ENCODE measurements around the gene EEPD1.
A peak's percentile ranks its signal among the peaks of the same experiment; 100 is the strongest.
"Not testable (repeated sequence)": the region's sequence is repeated elsewhere in the genome, so short reads cannot be mapped to it uniquely, and the experiment has no call there.

The EEPD1 gene

DNA sequence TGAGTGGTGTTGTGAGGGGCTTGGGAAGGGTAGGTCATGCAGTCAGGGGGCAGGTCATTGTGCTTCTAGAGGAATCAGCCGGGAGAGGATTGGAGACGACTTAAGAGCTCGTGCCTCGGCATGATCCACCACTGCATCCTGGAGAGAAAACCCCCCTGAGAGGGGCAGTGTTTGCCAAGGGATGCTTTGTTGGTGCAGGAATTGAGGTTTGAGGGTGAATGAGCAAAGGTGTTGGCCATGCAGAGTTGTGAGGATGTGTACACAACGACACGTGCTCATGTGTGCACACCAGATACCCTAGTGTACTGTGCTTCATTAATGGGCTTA, 151.0 kb downstream of the EEPD1 start:
- DNase-seq, result no peak

- DNase-seq, result no peak
Observed at GRCh38 chr7:36305226-36305625, 152.2 kb downstream of the EEPD1 start.

DNA sequence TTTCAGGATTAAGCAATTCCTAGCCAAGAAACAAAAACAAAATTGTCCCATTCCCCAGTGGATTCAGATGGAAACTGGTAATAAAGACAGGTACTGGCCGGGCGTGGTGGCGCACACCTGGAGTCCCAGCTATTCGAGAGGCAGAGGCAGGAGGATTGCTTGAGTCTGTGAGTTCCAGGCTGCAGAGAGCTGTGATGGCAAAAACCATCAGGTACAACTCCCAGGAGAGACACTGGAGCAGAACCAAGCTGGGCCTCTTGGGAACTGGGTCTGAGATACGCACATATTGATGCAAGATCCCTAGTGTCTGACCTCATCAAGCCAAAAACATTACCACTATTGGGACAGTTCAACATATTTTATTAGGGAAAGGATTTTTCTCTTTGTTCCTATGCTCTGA, 152.6 kb downstream of the EEPD1 start:
- no peak for DNase-seq

DNA sequence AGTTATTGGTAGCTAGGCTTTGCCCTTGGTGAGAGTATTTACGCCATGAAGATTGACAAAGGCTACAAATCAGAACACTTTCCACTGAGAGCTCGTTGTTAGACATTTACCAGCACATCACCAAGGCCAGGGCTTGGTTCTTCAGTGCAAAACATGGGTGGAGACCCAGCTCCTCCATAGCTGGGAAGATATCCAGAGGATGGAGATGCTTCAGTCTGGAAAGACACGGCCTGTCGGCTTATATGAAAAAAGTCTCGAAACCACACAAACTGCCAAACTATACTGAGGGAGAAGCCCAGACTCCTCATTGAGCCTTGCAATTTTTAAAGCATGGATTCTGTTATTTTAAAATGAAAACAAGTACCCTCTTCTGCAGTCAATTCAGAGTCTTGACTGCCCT, 153.2 kb downstream of the EEPD1 start:
- no peak for DNase-seq

DNA sequence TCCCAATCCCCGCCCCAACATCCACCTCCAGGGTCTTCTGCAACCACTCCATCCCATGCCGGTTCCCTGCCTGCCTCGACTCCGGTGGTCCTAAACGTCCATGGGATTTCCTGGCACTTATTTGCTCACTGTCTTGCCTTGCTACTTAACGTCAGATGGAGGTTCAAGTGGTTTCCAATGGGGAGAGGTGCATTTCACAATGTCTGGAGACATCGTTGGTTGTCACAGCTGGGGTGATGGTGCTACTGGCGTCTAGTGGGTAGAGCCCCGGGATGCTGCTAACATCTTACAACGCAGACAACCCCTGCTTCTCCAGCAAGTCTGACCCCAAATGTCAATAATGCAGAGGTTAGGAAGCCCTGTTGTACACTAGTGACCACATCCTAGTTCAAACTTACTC, 153.7 kb downstream of the EEPD1 start:
- DNase-seq, result no peak

- DNase-seq, result no peak
Observed at GRCh38 chr7:36308031-36308430, 155.0 kb downstream of the EEPD1 start.

- no peak for DNase-seq
Observed at GRCh38 chr7:36309301-36309700, 156.2 kb downstream of the EEPD1 start.

DNA sequence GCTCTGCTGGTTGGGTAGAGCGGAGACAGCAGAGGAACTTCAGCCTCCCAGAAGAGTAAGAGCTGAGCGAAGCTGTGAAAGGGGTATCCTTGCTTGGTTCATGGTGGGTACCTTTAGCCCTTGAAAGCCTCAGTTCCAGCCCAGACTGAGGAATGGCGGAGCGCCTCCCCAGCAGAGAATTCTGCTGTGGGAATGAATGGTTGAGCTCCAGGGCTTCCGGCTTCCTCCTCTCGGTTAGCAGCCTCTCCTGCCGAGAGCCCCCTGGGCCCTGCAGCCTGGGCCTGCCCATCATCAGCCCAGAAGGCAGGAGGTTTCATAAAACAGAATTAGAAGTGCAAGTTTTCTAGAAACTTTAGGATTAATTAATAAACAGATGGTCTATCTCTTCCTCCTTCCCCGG, 156.7 kb downstream of the EEPD1 start:
- no peak for DNase-seq

DNA sequence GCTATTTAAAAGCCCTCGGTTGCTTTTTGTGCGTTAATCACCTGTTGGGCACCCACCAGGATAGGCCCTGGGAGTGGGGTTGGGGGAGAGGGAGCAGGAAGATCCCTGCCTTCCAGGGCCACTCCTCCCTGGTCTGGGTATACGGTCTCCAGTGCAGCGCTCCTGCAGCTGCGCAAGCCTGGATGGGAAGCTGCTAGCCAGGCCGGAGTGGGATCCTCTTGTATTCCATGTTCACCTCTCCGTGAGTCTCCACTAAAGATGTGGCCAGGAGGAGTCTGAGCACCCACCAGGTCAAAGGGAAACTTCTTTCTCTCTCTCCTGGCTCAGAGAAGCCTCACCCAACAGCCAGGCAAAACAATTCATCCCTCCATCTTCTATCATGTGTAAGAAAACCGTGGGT, 157.8 kb downstream of the EEPD1 start:
- no peak for DNase-seq

DNA sequence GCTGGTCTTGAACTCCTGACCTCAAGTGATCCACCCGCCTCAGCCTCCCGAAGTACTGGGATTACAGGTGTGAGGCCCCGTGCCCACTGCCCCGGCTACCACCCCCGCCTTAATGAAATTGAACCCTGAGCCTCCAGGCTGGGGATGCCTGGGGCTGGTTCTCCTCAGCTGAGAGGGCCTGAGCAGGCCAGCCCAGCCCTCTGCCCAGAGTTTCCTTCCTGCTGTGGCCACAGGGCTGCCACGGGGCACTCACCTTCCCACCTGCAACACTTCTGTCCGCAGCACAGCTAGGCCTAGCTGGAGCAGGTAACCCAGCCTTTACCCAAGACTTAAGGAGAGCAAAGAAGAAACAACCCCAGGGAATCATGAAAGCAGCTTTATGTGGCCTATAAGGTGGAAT, 158.5 kb downstream of the EEPD1 start:
- DNase-seq, result no peak

- peak; percentile 6 to 13 for DNase-seq
Observed at GRCh38 chr7:36312064-36312914, 159.2 kb downstream of the EEPD1 start.

- no peak for DNase-seq
Observed at GRCh38 chr7:36312915-36313334, 159.9 kb downstream of the EEPD1 start.

DNA sequence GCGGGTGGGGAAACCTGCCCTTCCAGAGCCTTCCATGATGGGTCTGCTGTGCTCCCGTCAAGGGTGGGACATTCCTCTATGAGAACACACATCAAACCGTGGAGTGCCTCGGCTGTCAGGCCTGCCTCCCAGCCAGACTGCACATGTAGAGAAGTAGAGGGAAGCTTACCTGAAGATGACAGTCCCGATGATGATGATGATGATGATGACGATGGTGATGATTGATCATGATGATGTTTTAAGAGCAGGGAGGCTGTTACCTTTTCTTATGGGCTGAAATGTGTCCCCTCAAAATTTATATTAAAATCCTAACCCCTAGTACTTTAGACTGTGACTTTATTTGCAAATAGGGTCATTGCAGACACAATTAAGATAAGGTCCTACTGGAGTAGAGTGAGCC, 160.6 kb downstream of the EEPD1 start:
- DNase-seq, result no peak

GRCh38 chr7:36314491-36314890, 161.4 kb downstream of the EEPD1 start:
- DNase-seq, result no peak

- DNase-seq, result no peak
Observed at GRCh38 chr7:36315309-36315944, 162.4 kb downstream of the EEPD1 start.

- no peak for DNase-seq
Observed at GRCh38 chr7:36316319-36316718, 163.3 kb downstream of the EEPD1 start.

DNA sequence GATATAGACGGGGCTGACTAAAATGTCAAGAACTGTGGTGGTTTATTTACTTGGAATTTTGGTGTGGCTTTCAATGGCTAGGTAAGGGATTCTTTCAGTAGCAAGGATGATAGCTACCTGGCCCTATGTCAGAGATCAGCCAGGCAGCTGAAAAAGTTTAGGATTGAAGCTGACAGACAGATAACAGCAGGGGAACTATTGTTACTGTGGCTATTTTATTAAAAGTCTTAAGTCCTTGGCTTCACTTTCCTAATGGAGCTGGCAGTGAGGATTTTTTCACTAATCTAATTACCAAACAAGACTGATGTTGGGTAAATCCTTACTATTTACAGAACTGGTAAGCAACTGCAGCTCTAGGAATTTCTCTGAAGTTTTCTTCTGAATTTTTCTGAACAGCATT, 164.2 kb downstream of the EEPD1 start:
- no peak for DNase-seq

- DNase-seq, result no peak
Observed at GRCh38 chr7:36318116-36318515, 165.1 kb downstream of the EEPD1 start.

DNA sequence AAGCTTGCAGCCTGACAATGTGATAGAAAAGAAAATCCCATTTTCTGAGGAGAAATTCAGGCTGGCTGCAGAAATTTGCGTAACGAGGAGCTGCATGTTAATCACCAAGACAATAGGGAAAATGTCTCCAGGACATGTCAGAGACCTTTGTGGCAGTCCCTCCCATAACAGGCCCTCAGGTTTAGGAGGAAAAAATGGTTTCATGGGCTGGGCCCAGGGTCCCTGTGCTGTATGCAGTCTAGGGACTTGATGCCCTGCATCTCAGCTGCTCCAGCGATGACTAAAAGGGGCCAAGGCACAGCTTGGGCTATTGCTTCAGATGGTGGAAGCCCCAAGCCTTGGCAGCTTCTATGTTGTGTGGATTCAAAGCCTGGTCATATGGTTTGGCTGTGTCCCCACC, 168.2 kb downstream of the EEPD1 start:
- not testable (repeated sequence) for DNase-seq

- DNase-seq, result no peak
Observed at GRCh38 chr7:36336390-36336789, 183.3 kb downstream of the EEPD1 start.

DNA sequence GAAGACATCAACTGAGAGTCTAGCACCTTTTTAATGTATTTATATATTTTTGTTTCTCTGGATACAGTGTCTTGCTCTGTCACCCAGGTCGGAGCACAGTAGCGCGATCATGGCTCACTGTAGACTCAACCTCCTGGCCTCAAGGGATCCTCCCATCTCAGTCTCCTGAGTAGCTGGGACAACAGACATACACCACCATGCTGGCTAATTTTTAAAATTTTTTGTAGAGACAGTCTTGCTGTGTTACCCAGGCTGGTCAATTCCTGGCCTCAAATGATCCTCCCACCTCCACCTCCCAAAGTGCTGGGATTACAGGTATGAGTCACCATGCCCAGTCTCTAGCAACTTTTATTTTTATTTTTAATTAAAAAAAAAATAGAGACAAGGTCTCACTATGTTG, 185.2 kb downstream of the EEPD1 start:
- DNase-seq, result no peak

DNA sequence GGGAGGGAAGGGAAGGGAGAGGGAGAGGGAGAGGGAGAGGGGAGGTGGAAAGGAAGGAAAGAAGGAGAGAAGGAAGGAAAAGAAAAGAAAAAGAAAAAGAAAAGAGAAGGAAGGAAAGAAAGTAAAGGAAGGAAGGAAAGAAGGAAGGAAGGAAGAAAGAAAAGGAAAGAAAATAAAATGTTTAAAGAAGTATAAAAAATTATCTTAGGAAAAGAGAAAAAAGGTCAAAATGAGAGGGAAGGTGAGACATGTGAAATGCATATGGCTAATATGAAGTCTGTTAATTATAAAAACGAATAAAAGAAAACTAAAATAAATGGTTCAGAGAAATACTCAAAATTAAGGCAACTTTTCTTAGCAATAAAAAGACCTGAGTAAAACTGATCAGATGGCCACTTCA, 190.5 kb downstream of the EEPD1 start:
- no peak for DNase-seq

GRCh38 chr7:36344622-36345021, 191.6 kb downstream of the EEPD1 start:
- DNase-seq, result no peak

GRCh38 chr7:36346260-36346831, 193.3 kb downstream of the EEPD1 start:
- no peak for DNase-seq
